ENCODE data around the gene CTBP2.
"Not testable (repeated sequence)": the region's sequence is repeated elsewhere in the genome, so short reads cannot be mapped to it uniquely, and the experiment has no call there.

Gene CTBP2

GRCh38 chr10:125061557-125062226 is 98.7 kb downstream of the CTBP2 start:
- peaks cover 98% of the 10 kb centered on the region for H3K4me1 Mint-ChIP-seq
- H3K9me3 Mint-ChIP-seq, result no peaks in the 10 kb centered on the region
- no peak for TF ChIP-seq CTCF (IDR thresholded peaks at IDR 0.05)
- no peak for DNase-seq
- peak overlapping the region; percentile 97 for H3K27ac Mint-ChIP-seq
- peaks cover 10% of the 10 kb centered on the region for H3K27me3 Mint-ChIP-seq (ENCODE audit: low read depth, poor library complexity)
- H3K36me3 Mint-ChIP-seq (ENCODE audit: low read depth), result peaks cover 42% of the 10 kb centered on the region
- no peak overlapping the region for H3K4me3 Mint-ChIP-seq

- peak; percentile 72 for DNase-seq
- Mint-ChIP-seq H3K9me3 (no peaks in the 10 kb centered on the region), H3K27me3 (ENCODE audit: low read depth, poor library complexity) (peaks cover 10% of the 10 kb centered on the region), H3K4me3 (peak overlapping the region; percentile 18), H3K36me3 (ENCODE audit: low read depth) (peaks cover 35% of the 10 kb centered on the region), H3K4me1 (peaks cover 98% of the 10 kb centered on the region), H3K27ac (peak overlapping the region; percentile 97)
- TF ChIP-seq CTCF (IDR thresholded peaks at IDR 0.05), result peak; percentile 71
These were observed 99.4 kb downstream of the CTBP2 start for GRCh38 chr10:125060826-125061556.

GRCh38 chr10:125060482-125060825 is 99.9 kb downstream of the CTBP2 start:
- no peaks in the 10 kb centered on the region for H3K9me3 Mint-ChIP-seq
- peaks cover 9% of the 10 kb centered on the region for H3K27me3 Mint-ChIP-seq (ENCODE audit: low read depth, poor library complexity)
- H3K27ac Mint-ChIP-seq, result peak overlapping the region; percentile 72
- TF ChIP-seq CTCF (IDR thresholded peaks at IDR 0.05), result no peak
- peaks cover 98% of the 10 kb centered on the region for H3K4me1 Mint-ChIP-seq
- DNase-seq, result no peak
- H3K36me3 Mint-ChIP-seq (ENCODE audit: low read depth), result peaks cover 35% of the 10 kb centered on the region
- peak overlapping the region; percentile 31 for H3K4me3 Mint-ChIP-seq

- Mint-ChIP-seq H3K36me3 (ENCODE audit: low read depth) (peaks cover 35% of the 10 kb centered on the region), H3K9me3 (no peaks in the 10 kb centered on the region), H3K4me1 (peaks cover 98% of the 10 kb centered on the region), H3K27ac (peak overlapping the region; percentile 100), H3K27me3 (ENCODE audit: low read depth, poor library complexity) (peaks cover 8% of the 10 kb centered on the region), H3K4me3 (peak overlapping the region; percentile 31)
- no peak for TF ChIP-seq CTCF (IDR thresholded peaks at IDR 0.05)
- no peak for DNase-seq
These were observed 100.3 kb downstream of the CTBP2 start for GRCh38 chr10:125060026-125060425.

- not testable (repeated sequence) for DNase-seq; H3K4me3 Mint-ChIP-seq; H3K27me3 Mint-ChIP-seq (ENCODE audit: low read depth, poor library complexity); H3K9me3 Mint-ChIP-seq
- Mint-ChIP-seq H3K27ac (peak overlapping the region; percentile 100), H3K4me1 (peaks cover 98% of the 10 kb centered on the region), H3K36me3 (ENCODE audit: low read depth) (peaks cover 37% of the 10 kb centered on the region)
These were observed 101.0 kb downstream of the CTBP2 start for GRCh38 chr10:125059348-125059747.

GRCh38 chr10:125057158-125058001 is 103.0 kb downstream of the CTBP2 start:
- H3K4me3 Mint-ChIP-seq, result peak overlapping the region; percentile 57
- DNase-seq, result peak; percentile 50
- peaks cover 11% of the 10 kb centered on the region for H3K27me3 Mint-ChIP-seq (ENCODE audit: low read depth, poor library complexity)
- no peak for TF ChIP-seq CTCF (IDR thresholded peaks at IDR 0.05)
- no peaks in the 10 kb centered on the region for H3K9me3 Mint-ChIP-seq
- peak overlapping the region; percentile 100 for H3K27ac Mint-ChIP-seq
- H3K4me1 Mint-ChIP-seq, result peaks cover 100% of the 10 kb centered on the region
- H3K36me3 Mint-ChIP-seq (ENCODE audit: low read depth), result peaks cover 49% of the 10 kb centered on the region

Measured in nephron progenitor cell (in vitro differentiated cells).